ENCODE data around the gene STK16. TPM values are rescaled to one million over a fixed set of nuclear protein-coding genes. Genes with fewer than 3 reads are reported as not detected.
A peak's percentile ranks its signal among the peaks of the same experiment; 100 is the strongest.

The STK16 gene
- total RNA-seq, 2 donors from 2014 or later, result 11.9 to 17.2 TPM

GRCh38 chr2:219272995-219273394, 27.7 kb downstream of the STK16 start:
- peaks cover 2% of the 10 kb centered on the region for H3K36me3 Mint-ChIP-seq (ENCODE audit: low read depth)
- no peak overlapping the region for H3K4me3 Mint-ChIP-seq
- peaks cover 9% of the 10 kb centered on the region for H3K27me3 Mint-ChIP-seq
- peaks cover 10% of the 10 kb centered on the region for H3K4me1 Mint-ChIP-seq
- no peak overlapping the region for H3K27ac Mint-ChIP-seq
- no peaks in the 10 kb centered on the region for H3K9me3 ChIP-seq (ENCODE audit: control insufficient read depth, low read length, poor library complexity, severe bottlenecking)
- ATAC-seq (no peak), DNase-seq (no peak)

- no peak overlapping the region for H3K27ac Mint-ChIP-seq
- H3K4me1 Mint-ChIP-seq, result peaks cover 17% of the 10 kb centered on the region
- no peak for ATAC-seq
- no peak overlapping the region for H3K4me3 Mint-ChIP-seq
- H3K36me3 Mint-ChIP-seq (ENCODE audit: low read depth), result peaks cover 2% of the 10 kb centered on the region
- DNase-seq, result no peak
- H3K27me3 Mint-ChIP-seq, result peaks cover 9% of the 10 kb centered on the region
- no peaks in the 10 kb centered on the region for H3K9me3 ChIP-seq (ENCODE audit: control insufficient read depth, low read length, poor library complexity, severe bottlenecking)
Observed at GRCh38 chr2:219273937-219274336, 28.7 kb downstream of the STK16 start.

DNA sequence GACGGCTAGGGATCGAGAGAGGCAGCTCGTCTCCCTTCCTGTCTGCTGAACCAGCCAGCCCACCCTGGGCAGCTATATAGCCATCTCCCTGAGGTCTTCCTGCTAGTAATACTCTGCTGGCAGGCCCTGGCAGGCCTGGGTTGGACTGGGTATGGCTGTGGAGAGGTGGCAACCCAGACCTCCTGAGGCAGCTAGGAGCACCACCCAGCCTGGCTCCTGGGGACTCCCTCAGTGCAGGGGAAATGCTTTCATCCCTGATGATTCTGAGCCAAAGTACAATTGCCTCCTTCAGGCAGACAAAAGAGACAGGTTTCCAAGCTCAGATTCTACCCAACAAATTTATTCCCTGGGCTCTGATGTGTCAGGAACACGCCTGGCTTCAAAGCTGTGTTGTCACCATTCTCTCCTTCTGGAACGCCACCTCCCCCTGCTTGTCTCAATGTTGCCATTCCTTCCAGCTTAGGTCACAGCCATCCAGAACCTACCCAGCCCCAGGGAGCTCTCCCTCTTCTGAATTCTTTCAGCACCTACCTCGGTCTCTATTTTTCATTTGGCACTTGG, 29.2 kb downstream of the STK16 start:
- Mint-ChIP-seq H3K36me3 (ENCODE audit: low read depth) (peaks cover 2% of the 10 kb centered on the region), H3K27me3 (peaks cover 9% of the 10 kb centered on the region), H3K4me3 (no peak overlapping the region), H3K27ac (no peak overlapping the region), H3K4me1 (peaks cover 18% of the 10 kb centered on the region)
- H3K9me3 ChIP-seq (ENCODE audit: control insufficient read depth, low read length, poor library complexity, severe bottlenecking), result no peaks in the 10 kb centered on the region
- ATAC-seq (no peak), DNase-seq (no peak)

- H3K9me3 ChIP-seq (ENCODE audit: control insufficient read depth, low read length, poor library complexity, severe bottlenecking), result no peaks in the 10 kb centered on the region
- H3K27me3 Mint-ChIP-seq, result no peaks in the 10 kb centered on the region
- no peak for ATAC-seq
- DNase-seq, result peak; percentile 53 to 65 (median 65)
- H3K27ac Mint-ChIP-seq, result peak overlapping the region; percentile 96
- peak overlapping the region; percentile 97 for H3K4me3 Mint-ChIP-seq
- H3K4me1 Mint-ChIP-seq, result peaks cover 26% of the 10 kb centered on the region
- H3K36me3 Mint-ChIP-seq (ENCODE audit: low read depth), result peaks cover 6% of the 10 kb centered on the region
Observed at GRCh38 chr2:219277703-219278654, 32.7 kb downstream of the STK16 start.

DNA sequence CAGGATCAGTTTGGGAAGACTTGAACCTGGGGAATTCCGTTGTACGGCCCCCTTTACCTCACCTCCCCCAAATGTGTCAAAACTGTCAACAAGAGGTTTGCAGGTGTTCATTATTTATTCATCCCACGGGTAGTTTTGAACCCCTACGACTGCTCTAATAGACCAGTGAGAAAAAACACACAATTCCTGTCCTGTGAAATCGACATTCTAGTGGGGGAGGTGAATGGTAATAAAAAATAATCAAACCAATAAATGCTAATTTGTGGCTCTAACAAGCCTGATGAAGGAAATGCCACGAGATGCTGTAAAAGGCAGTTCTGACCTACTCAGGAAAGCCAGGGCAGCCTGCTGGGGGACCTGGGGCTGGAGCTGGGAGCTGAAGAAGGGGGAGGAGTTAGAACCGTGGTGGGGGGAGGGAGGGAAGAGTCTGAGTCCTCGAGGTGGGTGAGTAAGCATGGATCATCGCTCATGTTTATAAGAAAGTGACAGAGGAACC, 33.4 kb downstream of the STK16 start:
- Mint-ChIP-seq H3K36me3 (ENCODE audit: low read depth) (peaks cover 8% of the 10 kb centered on the region), H3K4me3 (peak overlapping the region; percentile 97), H3K4me1 (peaks cover 28% of the 10 kb centered on the region), H3K27me3 (no peaks in the 10 kb centered on the region), H3K27ac (peak overlapping the region; percentile 96)
- H3K9me3 ChIP-seq (ENCODE audit: control insufficient read depth, low read length, poor library complexity, severe bottlenecking), result no peaks in the 10 kb centered on the region
- DNase-seq, result no peak
- no peak for ATAC-seq

DNA sequence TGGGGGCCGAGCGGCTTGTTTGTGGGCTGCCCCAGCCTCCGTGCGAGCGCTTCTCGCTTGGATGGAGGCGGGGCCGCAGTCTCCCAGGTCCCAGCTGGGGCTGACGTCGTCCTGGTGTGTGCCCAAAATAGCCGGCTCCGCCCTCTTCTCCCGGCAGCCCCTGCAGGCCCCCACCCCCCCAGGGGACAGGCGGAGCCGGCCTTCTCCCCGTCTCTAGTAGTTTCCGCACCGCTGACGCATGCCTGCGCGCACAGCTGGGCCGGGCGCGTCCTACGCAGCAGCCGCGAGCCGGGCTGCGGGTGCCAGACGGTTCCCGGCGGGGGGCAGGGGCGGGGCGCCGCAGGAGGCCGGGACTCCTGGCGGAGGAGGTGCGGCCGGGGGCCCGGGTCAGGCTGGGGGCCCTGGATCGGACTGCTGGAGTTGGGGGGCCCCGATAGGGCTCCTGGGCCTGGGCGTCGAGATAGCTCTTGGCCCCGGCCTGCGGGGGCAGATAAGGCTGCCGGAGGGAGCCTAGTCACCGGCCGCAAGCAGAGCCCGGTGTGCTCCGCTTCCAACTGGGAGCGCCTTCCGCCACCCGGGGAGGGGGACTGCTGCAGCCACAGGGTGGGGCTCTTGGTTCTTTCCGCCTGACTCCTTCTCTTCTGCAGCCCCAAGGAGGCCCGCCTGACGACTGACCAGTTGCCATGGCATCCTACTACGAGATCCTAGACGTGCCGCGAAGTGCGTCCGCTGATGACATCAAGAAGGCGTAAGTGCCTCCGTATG, 34.1 kb downstream of the STK16 start, which contains the start of gene DNAJB2:
Gene DNAJB2 (plus strand): TSS at position 216 of the 765 bp plus-strand sequence. CDS start 468 bp downstream, at position 684.
- ATAC-seq (peak; percentile 87), DNase-seq (peak; percentile 97 to 98 (median 98))
- peak within 1 kb of the TSS; percentile 97 for H3K4me3 Mint-ChIP-seq
- H3K27me3 Mint-ChIP-seq, result no peaks in the 10 kb centered on the region
- H3K4me1 Mint-ChIP-seq, result peaks cover 28% of the 10 kb centered on the region
- peaks cover 8% of the 10 kb centered on the region for H3K36me3 Mint-ChIP-seq (ENCODE audit: low read depth)
- no peaks in the 10 kb centered on the region for H3K9me3 ChIP-seq (ENCODE audit: control insufficient read depth, low read length, poor library complexity, severe bottlenecking)
- H3K27ac Mint-ChIP-seq, result peak within 1 kb of the TSS; percentile 96

GRCh38 chr2:219279916-219280516, 34.7 kb downstream of the STK16 start:
- ATAC-seq, result no peak
- Mint-ChIP-seq H3K4me3 (peak overlapping the region; percentile 97), H3K27ac (peak overlapping the region; percentile 96), H3K36me3 (ENCODE audit: low read depth) (peaks cover 6% of the 10 kb centered on the region), H3K27me3 (no peaks in the 10 kb centered on the region), H3K4me1 (peaks cover 28% of the 10 kb centered on the region)
- DNase-seq, result no peak
- H3K9me3 ChIP-seq (ENCODE audit: control insufficient read depth, low read length, poor library complexity, severe bottlenecking), result no peaks in the 10 kb centered on the region

- H3K36me3 Mint-ChIP-seq (ENCODE audit: low read depth), result peaks cover 6% of the 10 kb centered on the region
- DNase-seq (no peak), ATAC-seq (no peak)
Observed at GRCh38 chr2:219280651-219281050, 35.4 kb downstream of the STK16 start.

DNA sequence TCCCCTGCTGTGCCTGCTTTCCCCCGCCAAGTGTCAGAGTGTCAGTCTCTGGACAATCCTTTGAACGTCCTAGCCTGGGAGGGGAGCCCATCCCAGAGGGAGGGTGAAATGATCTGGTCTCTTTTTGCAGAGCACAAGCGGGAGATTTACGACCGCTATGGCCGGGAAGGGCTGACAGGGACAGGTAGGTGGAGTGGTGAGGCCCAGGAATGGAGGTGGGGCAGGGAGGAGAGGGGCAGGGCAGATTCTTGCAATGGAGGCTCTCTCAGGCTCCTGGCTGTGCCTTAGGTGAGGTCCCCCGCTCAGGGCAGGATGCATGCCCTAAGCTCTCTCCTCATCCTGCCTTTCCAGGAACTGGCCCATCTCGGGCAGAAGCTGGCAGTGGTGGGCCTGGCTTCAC, 36.3 kb downstream of the STK16 start:
- ATAC-seq (no peak), DNase-seq (no peak)
- H3K9me3 ChIP-seq (ENCODE audit: control insufficient read depth, low read length, poor library complexity, severe bottlenecking), result no peaks in the 10 kb centered on the region
- Mint-ChIP-seq H3K4me3 (no peak overlapping the region), H3K4me1 (peaks cover 28% of the 10 kb centered on the region), H3K36me3 (ENCODE audit: low read depth) (peaks cover 6% of the 10 kb centered on the region), H3K27me3 (no peaks in the 10 kb centered on the region), H3K27ac (peak overlapping the region; percentile 96)

More at GRCh38 chr2:219280651-219281050, 35.4 kb downstream of the STK16 start:
- Mint-ChIP-seq H3K4me1 (peaks cover 28% of the 10 kb centered on the region), H3K4me3 (peak overlapping the region; percentile 97), H3K27ac (peak overlapping the region; percentile 96), H3K27me3 (no peaks in the 10 kb centered on the region)
- H3K9me3 ChIP-seq (ENCODE audit: control insufficient read depth, low read length, poor library complexity, severe bottlenecking), result no peaks in the 10 kb centered on the region

- no peak for DNase-seq
- H3K27me3 Mint-ChIP-seq, result no peaks in the 10 kb centered on the region
- H3K9me3 ChIP-seq (ENCODE audit: control insufficient read depth, low read length, poor library complexity, severe bottlenecking), result no peaks in the 10 kb centered on the region
- H3K27ac Mint-ChIP-seq, result peak overlapping the region; percentile 96
- no peak overlapping the region for H3K4me3 Mint-ChIP-seq
- ATAC-seq, result no peak
- H3K4me1 Mint-ChIP-seq, result peaks cover 25% of the 10 kb centered on the region
- peaks cover 6% of the 10 kb centered on the region for H3K36me3 Mint-ChIP-seq (ENCODE audit: low read depth)
Observed at GRCh38 chr2:219282375-219282774, 37.1 kb downstream of the STK16 start.

DNA sequence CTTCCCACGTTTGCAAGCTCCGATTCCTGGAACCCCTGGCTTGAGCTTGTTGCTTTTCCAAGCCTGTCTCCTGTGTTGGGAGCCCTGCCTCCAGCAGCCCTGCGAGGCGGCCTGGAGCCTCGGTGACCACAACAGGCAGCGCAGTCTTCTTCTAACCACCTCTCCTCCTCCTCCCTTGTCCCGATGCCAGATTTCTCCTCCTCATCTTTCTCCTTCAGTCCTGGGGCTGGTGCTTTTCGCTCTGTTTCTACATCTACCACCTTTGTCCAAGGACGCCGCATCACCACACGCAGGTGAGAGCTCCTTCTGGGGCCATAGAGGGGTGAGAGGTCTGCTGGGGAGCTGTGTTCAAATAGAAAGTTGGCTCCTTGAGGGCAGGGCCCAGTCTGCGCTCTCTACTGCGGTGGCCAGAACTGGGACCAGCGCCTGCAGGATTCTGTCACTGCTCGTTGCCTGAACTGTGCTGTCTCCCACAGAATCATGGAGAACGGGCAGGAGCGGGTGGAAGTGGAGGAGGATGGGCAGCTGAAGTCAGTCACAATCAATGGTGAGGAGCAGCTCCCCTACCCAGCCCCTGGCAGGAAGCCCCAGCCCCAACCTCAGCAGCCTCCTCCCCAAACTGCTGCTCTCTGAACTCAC, 37.8 kb downstream of the STK16 start:
- no peak for ATAC-seq
- Mint-ChIP-seq H3K27ac (peak overlapping the region; percentile 90), H3K4me1 (peaks cover 18% of the 10 kb centered on the region), H3K27me3 (no peaks in the 10 kb centered on the region), H3K4me3 (peak overlapping the region; percentile 43), H3K36me3 (ENCODE audit: low read depth) (peaks cover 6% of the 10 kb centered on the region)
- H3K9me3 ChIP-seq (ENCODE audit: control insufficient read depth, low read length, poor library complexity, severe bottlenecking), result no peaks in the 10 kb centered on the region
- DNase-seq, result no peak
